Liver (tissue), 3 donors: ENCODE measurements around the gene HNRNPUL1.

ENCODE experiments used
- JUND ChIP-seq, 2 donors: IDR thresholded peaks; 2 replicates each; pipeline ENCODE4 v1.6.1; 2016; ENCODE audit warnings: antibody characterized with exemption in 2 of 2
- RAD21 ChIP-seq, 2 donors: IDR thresholded peaks; 2 replicates each; pipeline ENCODE4 v1.6.1; 2016; ENCODE audit warnings: antibody characterized with exemption in 2 of 2, mild to moderate bottlenecking in 2 of 2
- SP1 ChIP-seq: IDR thresholded peaks from 2 replicates; pipeline ENCODE4 v1.6.1; 2018; ENCODE audit warnings: antibody characterized with exemption, mild to moderate bottlenecking
- TAF1 ChIP-seq: conservative IDR thresholded peaks from 2 replicates; pipeline ENCODE4 v1.6.1; 2016; ENCODE audit warnings: antibody characterized with exemption, mild to moderate bottlenecking
- YY1 ChIP-seq: IDR thresholded peaks from 2 replicates; pipeline ENCODE4 v1.6.1; 2016; ENCODE audit warnings: antibody characterized with exemption, mild to moderate bottlenecking
- ZBTB33 ChIP-seq: IDR thresholded peaks from 2 replicates; pipeline ENCODE4 v1.6.1; 2016; ENCODE audit warnings: antibody characterized with exemption
- TF ChIP-seq, protein P1 (sequence below): fragments of 150-350 bp; IDR thresholded peaks from 2 replicates; pipeline ENCODE4 v1.5.1; 2017; ENCODE audit warnings: improper control_type of control experiment, low read depth, low read length; ENCODE audit not compliant: missing input control
- TF ChIP-seq, protein P2 (sequence below): IDR thresholded peaks from 2 replicates; pipeline ENCODE4 v1.6.1; 2016; ENCODE audit warnings: antibody characterized with exemption, mild to moderate bottlenecking
- TF ChIP-seq, protein P3 (sequence below): IDR thresholded peaks from 2 replicates; pipeline ENCODE4 v1.6.1; 2016; ENCODE audit warnings: antibody characterized with exemption
- TF ChIP-seq, protein P4 (sequence below): IDR thresholded peaks from 2 replicates; pipeline ENCODE4 v1.6.1; 2016; ENCODE audit warnings: antibody characterized with exemption
- donor health status: healthy.
- donor health status: healthy.

GRCh38 chr19:41327076-41327575 lies 63.0 kb downstream of the HNRNPUL1 start:
- TF ChIP-seq, protein P1, sequence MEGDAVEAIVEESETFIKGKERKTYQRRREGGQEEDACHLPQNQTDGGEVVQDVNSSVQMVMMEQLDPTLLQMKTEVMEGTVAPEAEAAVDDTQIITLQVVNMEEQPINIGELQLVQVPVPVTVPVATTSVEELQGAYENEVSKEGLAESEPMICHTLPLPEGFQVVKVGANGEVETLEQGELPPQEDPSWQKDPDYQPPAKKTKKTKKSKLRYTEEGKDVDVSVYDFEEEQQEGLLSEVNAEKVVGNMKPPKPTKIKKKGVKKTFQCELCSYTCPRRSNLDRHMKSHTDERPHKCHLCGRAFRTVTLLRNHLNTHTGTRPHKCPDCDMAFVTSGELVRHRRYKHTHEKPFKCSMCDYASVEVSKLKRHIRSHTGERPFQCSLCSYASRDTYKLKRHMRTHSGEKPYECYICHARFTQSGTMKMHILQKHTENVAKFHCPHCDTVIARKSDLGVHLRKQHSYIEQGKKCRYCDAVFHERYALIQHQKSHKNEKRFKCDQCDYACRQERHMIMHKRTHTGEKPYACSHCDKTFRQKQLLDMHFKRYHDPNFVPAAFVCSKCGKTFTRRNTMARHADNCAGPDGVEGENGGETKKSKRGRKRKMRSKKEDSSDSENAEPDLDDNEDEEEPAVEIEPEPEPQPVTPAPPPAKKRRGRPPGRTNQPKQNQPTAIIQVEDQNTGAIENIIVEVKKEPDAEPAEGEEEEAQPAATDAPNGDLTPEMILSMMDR = no peak
- TF ChIP-seq, protein P2, sequence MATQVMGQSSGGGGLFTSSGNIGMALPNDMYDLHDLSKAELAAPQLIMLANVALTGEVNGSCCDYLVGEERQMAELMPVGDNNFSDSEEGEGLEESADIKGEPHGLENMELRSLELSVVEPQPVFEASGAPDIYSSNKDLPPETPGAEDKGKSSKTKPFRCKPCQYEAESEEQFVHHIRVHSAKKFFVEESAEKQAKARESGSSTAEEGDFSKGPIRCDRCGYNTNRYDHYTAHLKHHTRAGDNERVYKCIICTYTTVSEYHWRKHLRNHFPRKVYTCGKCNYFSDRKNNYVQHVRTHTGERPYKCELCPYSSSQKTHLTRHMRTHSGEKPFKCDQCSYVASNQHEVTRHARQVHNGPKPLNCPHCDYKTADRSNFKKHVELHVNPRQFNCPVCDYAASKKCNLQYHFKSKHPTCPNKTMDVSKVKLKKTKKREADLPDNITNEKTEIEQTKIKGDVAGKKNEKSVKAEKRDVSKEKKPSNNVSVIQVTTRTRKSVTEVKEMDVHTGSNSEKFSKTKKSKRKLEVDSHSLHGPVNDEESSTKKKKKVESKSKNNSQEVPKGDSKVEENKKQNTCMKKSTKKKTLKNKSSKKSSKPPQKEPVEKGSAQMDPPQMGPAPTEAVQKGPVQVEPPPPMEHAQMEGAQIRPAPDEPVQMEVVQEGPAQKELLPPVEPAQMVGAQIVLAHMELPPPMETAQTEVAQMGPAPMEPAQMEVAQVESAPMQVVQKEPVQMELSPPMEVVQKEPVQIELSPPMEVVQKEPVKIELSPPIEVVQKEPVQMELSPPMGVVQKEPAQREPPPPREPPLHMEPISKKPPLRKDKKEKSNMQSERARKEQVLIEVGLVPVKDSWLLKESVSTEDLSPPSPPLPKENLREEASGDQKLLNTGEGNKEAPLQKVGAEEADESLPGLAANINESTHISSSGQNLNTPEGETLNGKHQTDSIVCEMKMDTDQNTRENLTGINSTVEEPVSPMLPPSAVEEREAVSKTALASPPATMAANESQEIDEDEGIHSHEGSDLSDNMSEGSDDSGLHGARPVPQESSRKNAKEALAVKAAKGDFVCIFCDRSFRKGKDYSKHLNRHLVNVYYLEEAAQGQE = no peak
- TF ChIP-seq JUND (IDR thresholded peaks at IDR 0.05) = no peak
- TF ChIP-seq, protein P3, sequence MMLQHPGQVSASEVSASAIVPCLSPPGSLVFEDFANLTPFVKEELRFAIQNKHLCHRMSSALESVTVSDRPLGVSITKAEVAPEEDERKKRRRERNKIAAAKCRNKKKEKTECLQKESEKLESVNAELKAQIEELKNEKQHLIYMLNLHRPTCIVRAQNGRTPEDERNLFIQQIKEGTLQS = no peak
- TF ChIP-seq ZBTB33 = no peak
- no peak for TF ChIP-seq TAF1
- no peak for TF ChIP-seq YY1
- TF ChIP-seq SP1 = no peak
- TF ChIP-seq, protein P4, sequence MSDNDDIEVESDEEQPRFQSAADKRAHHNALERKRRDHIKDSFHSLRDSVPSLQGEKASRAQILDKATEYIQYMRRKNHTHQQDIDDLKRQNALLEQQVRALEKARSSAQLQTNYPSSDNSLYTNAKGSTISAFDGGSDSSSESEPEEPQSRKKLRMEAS = peak; percentile 9
- TF ChIP-seq RAD21 (IDR thresholded peaks at IDR 0.05) = no peak
